WTC11 (cell line): ENCODE data around the gene METRNL.

Experiments
- CBFB ChIP-seq: sonication (generic); formaldehyde crosslinking; IDR thresholded peaks from 2 replicates; pipeline ENCODE4 v1.8.1; 2022; ENCODE audit warnings: mild to moderate bottlenecking, low read depth, missing genetic modification reagents
- CREB1 ChIP-seq: sonication (generic); formaldehyde crosslinking; IDR thresholded peaks from 2 replicates; pipeline ENCODE4 v1.8.0; 2023; ENCODE audit warnings: mild to moderate bottlenecking, missing genetic modification reagents
- CTCF ChIP-seq: fragments of 200-600 bp; IDR thresholded peaks from 2 replicates; pipeline ENCODE4 v1.8.0; 2022; ENCODE audit warnings: antibody characterized with exemption
- ERG ChIP-seq: fragments of 250-450 bp; sonication (Bioruptor Pico); IDR thresholded peaks from 2 replicates; pipeline ENCODE4 v1.8.0; 2021; ENCODE audit warnings: mild to moderate bottlenecking
- MAX ChIP-seq: sonication (generic); formaldehyde crosslinking; IDR thresholded peaks from 2 replicates; pipeline ENCODE4 v1.8.0; 2022; ENCODE audit warnings: mild to moderate bottlenecking, missing genetic modification reagents
- TEAD1 ChIP-seq: sonication (generic); formaldehyde crosslinking; IDR thresholded peaks from 2 replicates; pipeline ENCODE4 v1.8.0; 2022; ENCODE audit warnings: mild to moderate bottlenecking, missing genetic modification reagents
- USF1 ChIP-seq: sonication (generic); formaldehyde crosslinking; IDR thresholded peaks from 2 replicates; pipeline ENCODE4 v1.8.0; 2022; ENCODE audit warnings: mild to moderate bottlenecking, missing genetic modification reagents
- ZNF512 ChIP-seq: sonication (generic); formaldehyde crosslinking; IDR thresholded peaks from 2 replicates; pipeline ENCODE4 v1.8.1; 2022; ENCODE audit warnings: missing genetic modification reagents, borderline replicate concordance

- TF ChIP-seq CTCF: no peak
- TF ChIP-seq USF1 (CRISPR knock-in tag): no peak
- TF ChIP-seq MAX: no peak
- TF ChIP-seq CBFB: no peak
- TF ChIP-seq TEAD1: no peak
- no peak for TF ChIP-seq ZNF512 (CRISPR knock-in tag)
- no peak for TF ChIP-seq ERG
- no peak for TF ChIP-seq CREB1
These were observed 48.0 kb upstream of the METRNL start for GRCh38 chr17:83031321-83031945.
